A673 (cell line): ENCODE data around the gene TMEM169.

Experiments
- EZH2 ChIP-seq: fragments of 200-600 bp; sonication (generic); IDR thresholded peaks from 2 replicates; pipeline ENCODE4 v1.6.1; 2017; ENCODE audit warnings: borderline replicate concordance, low read depth, mild to moderate bottlenecking, mixed read lengths, antibody characterized with exemption, low read length; ENCODE audit not compliant: poor library complexity, severe bottlenecking
- TF ChIP-seq, protein P1 (sequence below): fragments of 300-800, 200-600 bp; sonication (generic); conservative IDR thresholded peaks from 2 replicates; pipeline ENCODE4 v1.5.1; 2017; ENCODE audit warnings: low read depth, mild to moderate bottlenecking, antibody characterized with exemption, low read length, moderate library complexity, mixed read lengths

DNA sequence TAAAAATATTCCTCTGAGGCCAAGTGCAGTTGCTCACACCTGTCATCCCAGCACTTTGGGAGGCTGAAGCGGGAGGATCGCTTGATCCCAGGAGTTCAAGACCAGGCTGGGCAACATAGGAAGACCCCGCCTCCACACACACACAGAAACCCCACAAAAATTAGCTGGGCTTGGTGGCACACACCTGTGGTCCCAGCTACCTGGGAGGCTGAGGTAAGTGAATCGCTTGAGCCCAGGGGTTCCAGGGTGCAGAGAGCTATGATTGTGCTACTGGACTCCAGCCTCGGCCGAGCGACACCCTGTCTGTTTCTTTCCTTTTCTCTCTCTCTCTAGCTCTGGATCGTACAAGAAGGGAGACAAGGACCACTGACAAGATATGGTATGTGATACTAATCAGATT, 25.6 kb downstream of the TMEM169 start:
- TF ChIP-seq, protein P1, sequence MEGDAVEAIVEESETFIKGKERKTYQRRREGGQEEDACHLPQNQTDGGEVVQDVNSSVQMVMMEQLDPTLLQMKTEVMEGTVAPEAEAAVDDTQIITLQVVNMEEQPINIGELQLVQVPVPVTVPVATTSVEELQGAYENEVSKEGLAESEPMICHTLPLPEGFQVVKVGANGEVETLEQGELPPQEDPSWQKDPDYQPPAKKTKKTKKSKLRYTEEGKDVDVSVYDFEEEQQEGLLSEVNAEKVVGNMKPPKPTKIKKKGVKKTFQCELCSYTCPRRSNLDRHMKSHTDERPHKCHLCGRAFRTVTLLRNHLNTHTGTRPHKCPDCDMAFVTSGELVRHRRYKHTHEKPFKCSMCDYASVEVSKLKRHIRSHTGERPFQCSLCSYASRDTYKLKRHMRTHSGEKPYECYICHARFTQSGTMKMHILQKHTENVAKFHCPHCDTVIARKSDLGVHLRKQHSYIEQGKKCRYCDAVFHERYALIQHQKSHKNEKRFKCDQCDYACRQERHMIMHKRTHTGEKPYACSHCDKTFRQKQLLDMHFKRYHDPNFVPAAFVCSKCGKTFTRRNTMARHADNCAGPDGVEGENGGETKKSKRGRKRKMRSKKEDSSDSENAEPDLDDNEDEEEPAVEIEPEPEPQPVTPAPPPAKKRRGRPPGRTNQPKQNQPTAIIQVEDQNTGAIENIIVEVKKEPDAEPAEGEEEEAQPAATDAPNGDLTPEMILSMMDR: no peak
- TF ChIP-seq EZH2: no peak
